HG03066 (cell line): ENCODE data around the gene GOLIM4.

Source experiments
- ATAC-seq: cut with Tn5 transposase; IDR thresholded peaks from one replicate; pipeline ENCODE4 v1.9.1; 2021; ENCODE audit warnings: low read depth; ENCODE audit not compliant: unreplicated experiment

The GOLIM4 gene

GRCh38 chr3:168100777-168101492 lies 5.2 kb upstream of the GOLIM4 start:
- no peak for ATAC-seq

- ATAC-seq, result no peak
Measured at GRCh38 chr3:168097381-168097780, 1.7 kb upstream of the GOLIM4 start.

- ATAC-seq, result peak; percentile 4
Measured at GRCh38 chr3:168096210-168096652, 507 bp upstream of the GOLIM4 start.

- ATAC-seq, result peak; percentile 45
Measured at GRCh38 chr3:168094877-168095610, 680 bp downstream of the GOLIM4 start.

- ATAC-seq, result no peak
Measured at GRCh38 chr3:168094580-168094876, 1.2 kb downstream of the GOLIM4 start.

- no peak for ATAC-seq
Measured at GRCh38 chr3:168093790-168094189, 1.9 kb downstream of the GOLIM4 start.

- no peak for ATAC-seq
Measured at GRCh38 chr3:168093229-168093628, 2.5 kb downstream of the GOLIM4 start.

- ATAC-seq, result no peak
Measured at GRCh38 chr3:168091941-168092340, 3.8 kb downstream of the GOLIM4 start.

- no peak for ATAC-seq
Measured at GRCh38 chr3:168091302-168091858, 4.3 kb downstream of the GOLIM4 start.

- no peak for ATAC-seq
Measured at GRCh38 chr3:168090306-168091085, 5.2 kb downstream of the GOLIM4 start.

- ATAC-seq, result no peak
Measured at GRCh38 chr3:168089179-168089771, 6.4 kb downstream of the GOLIM4 start.

GRCh38 chr3:168088106-168088720 lies 7.5 kb downstream of the GOLIM4 start:
- peak; percentile 52 for ATAC-seq

GRCh38 chr3:168087539-168087938 lies 8.2 kb downstream of the GOLIM4 start:
- ATAC-seq, result no peak

- ATAC-seq, result no peak
Measured at GRCh38 chr3:168086541-168087260, 9.0 kb downstream of the GOLIM4 start.

- ATAC-seq, result peak; percentile 55
Measured at GRCh38 chr3:168085491-168086119, 10.1 kb downstream of the GOLIM4 start.

- no peak for ATAC-seq
Measured at GRCh38 chr3:168083906-168084305, 11.8 kb downstream of the GOLIM4 start.

- no peak for ATAC-seq
Measured at GRCh38 chr3:168081856-168082255, 13.9 kb downstream of the GOLIM4 start.

- no peak for ATAC-seq
Measured at GRCh38 chr3:168081171-168081771, 14.5 kb downstream of the GOLIM4 start.
